ENCODE results near the gene TANGO6. TPM values are rescaled to one million over a fixed set of nuclear protein-coding genes. Genes with fewer than 3 reads are reported as not detected.

The TANGO6 gene
- polyA plus RNA-seq, 3 donors: 5.5 to 6.8 (median 5.7) TPM

DNA sequence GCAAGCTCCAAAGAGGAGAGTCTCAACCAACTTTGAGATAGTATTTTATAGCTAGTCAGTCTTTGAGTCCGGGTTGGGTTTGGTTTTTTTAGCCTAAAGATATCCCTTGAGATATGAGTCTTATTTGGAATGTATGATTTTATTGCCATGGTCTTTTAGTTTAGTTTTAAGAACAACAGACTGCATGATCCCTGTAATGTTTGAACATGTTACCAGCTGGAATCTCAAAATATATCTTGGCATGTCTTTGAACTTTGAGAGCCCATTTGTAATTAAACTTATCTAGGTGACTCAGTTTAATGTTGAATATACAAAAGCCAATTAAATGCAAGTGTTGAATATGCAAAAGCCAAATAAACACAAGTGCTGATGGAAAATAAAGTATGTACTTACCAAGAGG is 100.6 kb downstream of the TANGO6 start:
- peak in 5 of 11 donors; percentile 6 to 25 (median 22) for DNase-seq (ENCODE audit: extremely low read depth in 1 of 11, low read depth in 9 of 11, low spot score in 4 of 11)

GRCh38 chr16:68948230-68948910 is 105.0 kb downstream of the TANGO6 start:
- no peak for DNase-seq (ENCODE audit: extremely low read depth in 1 of 11, low read depth in 9 of 11, low spot score in 4 of 11)

DNA sequence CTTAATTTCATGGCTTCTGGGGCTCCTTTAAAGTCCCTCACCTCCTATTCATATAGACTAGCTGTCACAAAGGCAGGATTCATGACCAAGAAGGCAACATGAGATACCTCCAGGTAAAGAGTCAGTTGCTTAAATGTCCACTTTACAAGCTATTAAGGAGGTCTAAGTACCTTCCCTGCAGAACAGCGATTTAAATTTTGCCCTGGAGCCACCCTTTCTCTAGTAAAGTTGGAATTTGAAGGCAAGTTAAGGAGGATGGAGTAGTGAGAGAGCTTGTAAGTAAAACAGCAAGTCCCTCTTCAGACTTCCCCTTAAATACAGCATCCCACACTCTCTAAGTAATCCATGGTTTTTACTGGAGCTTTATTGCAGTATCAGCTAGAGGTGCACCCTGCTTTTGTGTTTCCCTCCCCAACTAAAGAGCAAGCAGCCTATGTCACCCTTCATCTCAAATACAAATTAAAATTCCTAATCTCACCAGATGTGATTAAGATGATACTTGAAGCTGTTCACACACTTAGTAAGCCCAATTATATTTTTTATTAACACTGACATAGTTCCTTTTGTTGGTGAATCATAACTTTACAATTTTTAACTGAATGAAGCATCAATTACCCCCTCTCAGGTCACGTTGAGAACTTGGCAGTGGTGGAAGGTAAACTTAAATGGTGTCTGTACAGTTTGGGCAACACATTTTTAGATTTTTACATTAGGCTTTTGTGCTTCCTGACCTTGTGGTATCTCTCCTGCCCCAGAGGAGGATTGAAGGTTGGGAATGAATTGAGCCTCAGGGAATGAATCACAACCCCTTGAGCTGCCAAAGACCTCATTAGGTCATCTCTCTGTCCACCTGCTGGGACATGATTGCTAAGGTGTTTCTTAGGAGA is 108.9 kb downstream of the TANGO6 start:
- no peak for DNase-seq (ENCODE audit: extremely low read depth in 1 of 11, low read depth in 9 of 11, low spot score in 4 of 11)

- DNase-seq (ENCODE audit: extremely low read depth in 1 of 11, low read depth in 9 of 11, low spot score in 4 of 11): no peak
Observed at GRCh38 chr16:68954911-68955635, 111.7 kb downstream of the TANGO6 start.

GRCh38 chr16:68960910-68961309 is 117.6 kb downstream of the TANGO6 start:
- no peak for DNase-seq (ENCODE audit: extremely low read depth in 1 of 11, low read depth in 9 of 11, low spot score in 4 of 11)

- no peak for DNase-seq (ENCODE audit: extremely low read depth in 1 of 11, low read depth in 9 of 11, low spot score in 4 of 11)
Observed at GRCh38 chr16:68961778-68962402, 118.6 kb downstream of the TANGO6 start.

- no peak for DNase-seq (ENCODE audit: extremely low read depth in 1 of 11, low read depth in 9 of 11, low spot score in 4 of 11)
Observed at GRCh38 chr16:68969338-68969737, 126.0 kb downstream of the TANGO6 start.

GRCh38 chr16:68972013-68972412 is 128.7 kb downstream of the TANGO6 start:
- DNase-seq (ENCODE audit: extremely low read depth in 1 of 11, low read depth in 9 of 11, low spot score in 4 of 11): no peak

DNA sequence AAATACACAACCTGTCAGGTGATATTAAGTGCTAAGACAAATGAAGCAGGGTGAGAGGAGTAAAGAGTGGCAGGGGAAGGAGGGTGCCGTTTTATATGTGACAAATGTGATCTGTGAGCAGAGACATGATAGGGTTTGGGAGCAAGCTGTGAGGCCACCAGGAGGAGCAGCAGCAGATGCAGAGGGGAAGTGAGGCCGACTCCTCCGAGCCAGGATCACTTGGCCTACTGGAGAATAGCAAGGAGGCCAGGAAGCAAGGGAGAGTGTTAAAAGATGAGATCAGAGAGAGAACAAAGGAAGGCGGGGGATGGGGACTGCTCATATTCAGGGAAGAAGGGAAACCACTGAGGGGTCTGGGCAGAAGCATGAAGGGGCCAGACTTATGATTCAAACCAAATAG is 129.4 kb downstream of the TANGO6 start:
- DNase-seq (ENCODE audit: extremely low read depth in 1 of 11, low read depth in 9 of 11, low spot score in 4 of 11): peak in 2 of 11 donors; percentile 13 to 20

DNA sequence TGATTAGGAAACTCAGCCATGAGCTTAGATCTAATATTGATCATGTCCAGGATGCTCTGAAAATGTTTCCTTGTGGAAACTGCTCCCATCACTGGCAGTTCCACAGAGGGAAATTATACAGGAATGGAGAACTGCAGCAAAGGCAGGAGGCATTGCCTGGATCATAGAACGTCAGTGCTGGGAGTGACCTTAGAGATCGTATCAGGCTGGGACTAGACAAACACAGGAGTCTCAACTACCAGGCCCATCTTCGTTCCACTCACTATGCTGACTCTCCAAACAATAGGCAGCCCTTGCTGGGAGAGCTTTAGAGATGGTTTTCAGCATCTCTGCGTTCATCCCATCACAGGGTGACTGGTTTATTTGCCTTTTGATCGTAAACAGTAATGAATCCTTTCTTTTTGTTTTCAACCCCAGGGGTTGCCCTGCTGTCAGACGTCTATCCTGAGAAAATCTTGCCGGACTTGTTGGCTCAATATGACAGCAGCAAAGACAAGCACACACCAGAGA is 130.3 kb downstream of the TANGO6 start:
- DNase-seq (ENCODE audit: extremely low read depth in 1 of 11, low read depth in 9 of 11, low spot score in 4 of 11): no peak

- DNase-seq (ENCODE audit: extremely low read depth in 1 of 11, low read depth in 9 of 11, low spot score in 4 of 11): no peak
Observed at GRCh38 chr16:68978303-68978954, 135.1 kb downstream of the TANGO6 start.

GRCh38 chr16:68980695-68981315 is 137.5 kb downstream of the TANGO6 start:
- DNase-seq (ENCODE audit: extremely low read depth in 1 of 11, low read depth in 9 of 11, low spot score in 4 of 11): no peak

DNA sequence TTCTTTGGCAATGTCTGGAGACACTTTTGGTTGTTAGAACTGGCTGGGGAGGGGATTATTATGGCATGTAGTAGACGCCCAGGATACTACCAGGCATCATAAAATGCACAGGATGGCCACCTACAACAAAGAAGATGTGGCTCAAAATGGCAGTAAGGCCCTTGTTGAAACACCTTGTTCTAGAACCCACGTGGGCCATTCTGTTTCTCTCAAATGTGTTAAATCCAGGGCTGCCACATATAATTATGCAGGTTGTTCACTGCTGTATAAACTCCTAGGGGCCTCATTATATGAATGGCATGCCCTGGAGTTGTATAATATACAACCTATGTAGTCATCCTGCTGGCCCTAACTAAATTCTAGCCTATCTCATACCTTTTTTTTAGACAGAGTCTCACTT is 138.6 kb downstream of the TANGO6 start:
- no peak for DNase-seq (ENCODE audit: extremely low read depth in 1 of 11, low read depth in 9 of 11, low spot score in 4 of 11)

- DNase-seq (ENCODE audit: extremely low read depth in 1 of 11, low read depth in 9 of 11, low spot score in 4 of 11): no peak
Observed at GRCh38 chr16:68984467-68984866, 141.1 kb downstream of the TANGO6 start.

- DNase-seq (ENCODE audit: extremely low read depth in 1 of 11, low read depth in 9 of 11, low spot score in 4 of 11): no peak
Observed at GRCh38 chr16:68985268-68985667, 141.9 kb downstream of the TANGO6 start.

DNA sequence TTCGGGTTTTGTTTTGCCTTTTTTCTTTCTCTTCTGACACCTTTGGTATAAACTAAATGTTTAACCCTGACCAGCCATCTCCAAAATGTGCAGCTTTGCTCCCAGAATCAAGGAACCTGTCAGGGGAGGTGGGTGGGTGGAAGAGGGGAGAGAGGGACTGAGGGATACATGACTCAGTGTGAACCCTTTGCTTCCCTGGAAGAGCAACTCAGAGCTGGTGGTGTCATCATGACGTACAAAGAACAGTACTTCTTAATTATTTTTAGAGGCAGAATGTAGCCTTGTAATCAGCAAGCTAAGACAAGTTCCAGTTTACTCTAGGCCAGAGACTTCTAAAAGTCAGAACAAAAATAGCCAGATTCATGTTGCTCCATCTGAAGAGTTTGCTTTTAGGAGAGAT is 142.5 kb downstream of the TANGO6 start:
- DNase-seq (ENCODE audit: extremely low read depth in 1 of 11, low read depth in 9 of 11, low spot score in 4 of 11): no peak

DNA sequence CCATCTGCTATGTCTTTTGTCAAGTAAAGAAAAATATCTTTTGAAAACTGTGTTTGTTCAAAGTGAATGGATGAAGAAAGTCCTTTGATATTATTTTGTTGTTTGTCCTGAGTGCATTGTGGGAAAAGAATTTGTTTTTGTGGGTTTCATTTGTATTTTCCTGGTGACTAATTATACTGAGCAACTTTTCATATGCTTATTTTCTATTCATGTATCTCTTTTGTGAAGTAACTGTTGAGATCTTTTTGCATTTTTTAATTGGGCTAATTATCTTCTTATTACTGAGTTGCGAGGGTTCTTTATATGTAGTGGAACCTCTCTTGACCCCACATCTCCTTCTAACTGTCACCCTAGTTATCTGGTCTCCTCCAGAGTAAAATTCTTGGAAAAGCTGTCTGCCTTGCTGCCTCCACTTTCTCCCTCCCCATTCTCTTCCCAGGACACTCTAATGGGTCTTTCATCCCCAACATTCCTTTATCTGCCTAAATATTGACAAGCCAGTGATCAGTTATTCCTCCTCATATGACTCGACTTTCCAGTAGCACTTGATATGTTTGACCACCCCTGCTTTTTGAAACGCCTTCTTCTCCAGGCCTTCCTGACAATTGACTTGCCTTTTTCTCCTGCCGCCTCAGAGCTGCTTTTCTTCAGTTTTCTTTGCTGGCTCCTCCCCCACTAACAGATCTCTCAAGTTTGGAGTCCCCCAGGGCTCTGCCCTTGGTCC is 144.6 kb downstream of the TANGO6 start:
- DNase-seq (ENCODE audit: extremely low read depth in 1 of 11, low read depth in 9 of 11, low spot score in 4 of 11): no peak

Measured in renal cortex interstitium (tissue), 11 donors.